ENCODE data around the gene CBLB.

- no peak for TF ChIP-seq CTCF (IDR thresholded peaks at IDR 0.05)
- no peak for TF ChIP-seq REST (IDR thresholded peaks at IDR 0.05; ENCODE audit: insufficient read depth in 1 of 2, low read depth in 2 of 2, low read length in 1 of 2)
- TF ChIP-seq TCF7L2 (IDR thresholded peaks at IDR 0.05; ENCODE audit: low read depth, low read length) = no peak
These were observed 25.9 kb downstream of the CBLB start for GRCh38 chr3:105842943-105843342.
